CD4-positive, alpha-beta T cell treated with Interleukin-6 for 4 hours (primary cell): Measurements from ENCODE around the gene OR10H3.
"Not testable (repeated sequence)": the region's sequence is repeated elsewhere in the genome, so short reads cannot be mapped to it uniquely, and the experiment has no call there.

Experiments used
- DNase-seq: peaks from one replicate; pipeline ENCODE4 v3.0.0-alpha.2; 2020; ENCODE audit warnings: mixed read lengths

Gene OR10H3

GRCh38 chr19:15779756-15780476 lies 42.1 kb downstream of the OR10H3 start:
- no peak for DNase-seq

DNA sequence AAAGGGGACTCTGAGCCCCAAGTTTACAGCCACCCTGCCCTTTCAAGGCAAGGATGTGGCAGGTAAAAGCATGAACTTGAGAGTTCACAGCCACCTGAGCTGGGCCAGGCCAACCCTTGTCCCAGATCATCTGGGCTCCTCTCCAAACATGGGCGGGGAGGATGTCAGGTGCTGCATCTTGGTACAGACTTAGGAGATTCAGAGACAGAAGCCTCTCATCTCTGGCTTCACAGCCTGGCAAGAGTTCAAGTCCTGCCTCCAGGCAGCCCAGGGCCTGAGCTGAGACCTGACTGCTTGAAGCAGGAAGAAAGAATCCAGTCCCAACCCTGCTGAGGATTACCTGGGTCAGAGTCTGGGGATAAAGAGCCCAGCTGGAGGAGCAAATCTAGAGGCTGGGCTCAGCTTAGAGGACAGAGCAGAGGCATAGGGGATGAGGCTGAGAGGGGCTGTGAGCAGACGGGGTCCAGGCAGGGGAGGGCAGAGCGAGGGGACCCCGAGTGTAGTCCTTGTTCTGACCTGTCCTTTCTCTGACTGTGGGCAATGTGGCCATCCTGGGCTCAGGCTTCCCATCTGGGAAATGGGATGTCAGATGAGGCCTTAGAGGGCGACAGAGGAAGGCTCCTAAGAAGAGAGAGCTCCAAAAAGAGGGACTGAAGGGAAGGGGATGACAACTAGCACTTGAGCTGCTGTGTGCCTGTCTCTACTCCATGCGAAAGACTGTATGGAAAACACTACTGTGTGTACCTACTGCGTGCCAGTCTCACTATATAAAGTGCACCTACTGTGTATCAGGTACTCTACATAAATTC lies 43.0 kb downstream of the OR10H3 start:
- DNase-seq, result no peak

GRCh38 chr19:15781661-15782060 lies 43.9 kb downstream of the OR10H3 start:
- no peak for DNase-seq

DNA sequence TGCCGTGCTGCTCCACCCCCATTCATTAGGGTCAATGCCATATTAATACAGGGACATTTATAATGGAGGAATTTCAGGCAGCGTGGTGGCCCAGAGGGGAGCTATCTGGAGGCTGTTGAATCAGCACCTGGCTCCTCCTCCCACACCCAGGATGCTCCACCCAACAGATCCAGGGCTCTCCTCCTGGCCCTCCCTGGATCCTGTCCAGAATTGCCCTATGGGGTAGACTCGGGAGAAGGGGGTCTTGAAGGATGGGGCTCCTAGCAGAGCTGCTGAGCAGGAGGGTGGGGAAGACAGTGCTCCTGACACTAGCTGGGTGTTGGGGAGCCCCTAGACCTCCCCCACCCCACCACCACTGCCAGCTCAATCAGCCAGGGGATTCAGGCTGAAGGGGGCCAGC lies 44.4 kb downstream of the OR10H3 start:
- DNase-seq, result no peak

- DNase-seq, result not testable (repeated sequence)
Measured at GRCh38 chr19:15782896-15783295, 45.1 kb downstream of the OR10H3 start.

GRCh38 chr19:15787611-15788155 lies 49.9 kb downstream of the OR10H3 start, which contains the start of gene OR10H5:
Gene OR10H5, plus strand, starts transcription at chr19:15787661. Its CDS starts 6,388 bp downstream, at chr19:15794049.
- no peak for DNase-seq

- DNase-seq, result no peak
Measured at GRCh38 chr19:15788594-15789270, 50.9 kb downstream of the OR10H3 start.

GRCh38 chr19:15790096-15790495 lies 52.3 kb downstream of the OR10H3 start:
- DNase-seq, result no peak
